Astrocyte (in vitro differentiated cells and primary cell): ENCODE data around the gene YPEL5. TPM values are rescaled to one million over a fixed set of nuclear protein-coding genes. Genes with fewer than 3 reads are reported as not detected.

Experiments
- DNase-seq: peaks from one replicate; pipeline ENCODE4 v3.0.0-alpha.2; 2010; ENCODE audit warnings: low read depth
- FAIRE-seq: peaks from 2 replicates; lab custom pipeline; 2011; peaks lifted over from hg19 to GRCh38; lab: Jason Lieb, UNC
- H2AFZ ChIP-seq: 2 replicates; pipeline ENCODE4 v1.6.0; 2012; ENCODE audit warnings: low read depth, low read length, inconsistent platforms
- H3K27ac ChIP-seq: 2 replicates; pipeline ENCODE4 v1.5.1; 2011; ENCODE audit warnings: low read depth, low read length, inconsistent platforms
- H3K27me3 ChIP-seq: 2 replicates; pipeline ENCODE4 v1.6.0; 2011; ENCODE audit warnings: low read length, inconsistent platforms; ENCODE audit not compliant: insufficient read depth
- H3K36me3 ChIP-seq: 2 replicates; pipeline ENCODE4 v1.5.1; 2011; ENCODE audit warnings: low read length, inconsistent platforms; ENCODE audit not compliant: insufficient read depth
- H3K4me1 ChIP-seq: 2 replicates; pipeline ENCODE4 v1.5.1; 2011; ENCODE audit warnings: low read length, inconsistent platforms; ENCODE audit not compliant: insufficient read depth
- H3K4me2 ChIP-seq: 2 replicates; pipeline ENCODE4 v1.6.0; 2012; ENCODE audit warnings: low read length, inconsistent platforms
- H3K4me3 ChIP-seq: 2 replicates; pipeline ENCODE4 v1.5.1; 2011; ENCODE audit warnings: low read depth, mild to moderate bottlenecking, low read length, inconsistent platforms; ENCODE audit not compliant: insufficient read depth
- H3K79me2 ChIP-seq: 2 replicates; pipeline ENCODE4 v1.6.0; 2012; ENCODE audit warnings: mild to moderate bottlenecking, low read length, inconsistent platforms; ENCODE audit not compliant: insufficient read depth
- H3K9ac ChIP-seq: 2 replicates; pipeline ENCODE4 v1.6.0; 2012; ENCODE audit warnings: mild to moderate bottlenecking, low read length, inconsistent platforms
- H3K9me3 ChIP-seq: 2 replicates; pipeline ENCODE4 v1.5.1; 2012; ENCODE audit warnings: low read depth, mild to moderate bottlenecking, low read length, inconsistent platforms; ENCODE audit not compliant: insufficient read depth
- H4K20me1 ChIP-seq: 2 replicates; pipeline ENCODE4 v1.6.0; 2012; ENCODE audit warnings: low read length, inconsistent platforms; ENCODE audit not compliant: insufficient read depth
- H3K27ac Mint-ChIP-seq: one replicate; pipeline ENCODE4 v1.8.0; 2021; ENCODE audit warnings: mild to moderate bottlenecking, mixed read lengths; ENCODE audit not compliant: unreplicated experiment
- H3K27me3 Mint-ChIP-seq: one replicate; pipeline ENCODE4 v1.8.0; 2021; ENCODE audit warnings: low read depth, mixed read lengths; ENCODE audit not compliant: unreplicated experiment
- H3K36me3 Mint-ChIP-seq: one replicate; pipeline ENCODE4 v1.8.0; 2021; ENCODE audit warnings: low read depth, mixed read lengths; ENCODE audit not compliant: unreplicated experiment
- H3K4me1 Mint-ChIP-seq: one replicate; pipeline ENCODE4 v1.8.0; 2021; ENCODE audit warnings: low read depth, mixed read lengths; ENCODE audit not compliant: unreplicated experiment
- H3K4me3 Mint-ChIP-seq: one replicate; pipeline ENCODE4 v1.8.0; 2021; ENCODE audit warnings: mild to moderate bottlenecking, moderate library complexity, mixed read lengths; ENCODE audit not compliant: unreplicated experiment
- H3K9me3 Mint-ChIP-seq: one replicate; pipeline ENCODE4 v1.8.0; 2021; ENCODE audit warnings: mild to moderate bottlenecking, mixed read lengths; ENCODE audit not compliant: unreplicated experiment
- EZH2 ChIP-seq: IDR thresholded peaks from 2 replicates; pipeline ENCODE4 v1.6.1; 2012; ENCODE audit warnings: mild to moderate bottlenecking, low read length, inconsistent platforms; ENCODE audit not compliant: insufficient read depth
- total RNA-seq: library from RNA; stranded (reverse); gene quantifications from 2 replicates; pipeline ENCODE4 v1.2.1, GENCODE V29; 2021
- TF ChIP-seq, protein P1 (sequence below): IDR thresholded peaks from 2 replicates; pipeline ENCODE4 v1.5.1; 2011; ENCODE audit warnings: low read depth, mild to moderate bottlenecking, inconsistent platforms, low read length, moderate library complexity; ENCODE audit not compliant: insufficient read depth

Gene YPEL5
- total RNA-seq, 1 donor from 2014 or later: 149 TPM

DNA sequence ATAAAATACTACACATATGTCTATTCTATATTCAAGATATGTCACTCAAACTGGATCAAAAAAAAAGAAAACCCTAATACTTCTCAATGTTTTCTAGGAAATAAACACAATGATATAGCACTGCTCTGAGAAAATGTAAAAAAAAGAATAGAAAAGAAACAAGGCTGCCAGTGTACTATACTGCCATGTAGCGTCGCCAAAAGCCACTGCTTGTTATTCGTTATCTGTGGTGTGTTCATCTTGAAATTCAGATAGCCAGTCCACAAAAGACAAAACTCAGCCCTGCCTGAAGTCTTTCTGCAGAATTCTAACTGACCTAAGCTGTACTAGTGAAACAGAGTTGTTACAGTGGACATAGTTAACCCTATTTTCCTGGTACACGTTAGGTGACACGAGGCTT, 12.2 kb upstream of the YPEL5 start:
- no peak overlapping the region for H2AFZ ChIP-seq
- no peaks in the 10 kb centered on the region for H3K36me3 ChIP-seq
- H3K9me3 ChIP-seq: no peaks in the 10 kb centered on the region
- Mint-ChIP-seq H3K27me3 (no peaks in the 10 kb centered on the region), H3K4me3 (no peak overlapping the region), H3K27ac (no peak overlapping the region), H3K36me3 (no peaks in the 10 kb centered on the region), H3K4me1 (peaks cover 8% of the 10 kb centered on the region), H3K9me3 (no peaks in the 10 kb centered on the region)
- no peaks in the 10 kb centered on the region for H4K20me1 ChIP-seq
- no peak for FAIRE-seq
- no peaks in the 10 kb centered on the region for H3K79me2 ChIP-seq
- TF ChIP-seq, protein P1, sequence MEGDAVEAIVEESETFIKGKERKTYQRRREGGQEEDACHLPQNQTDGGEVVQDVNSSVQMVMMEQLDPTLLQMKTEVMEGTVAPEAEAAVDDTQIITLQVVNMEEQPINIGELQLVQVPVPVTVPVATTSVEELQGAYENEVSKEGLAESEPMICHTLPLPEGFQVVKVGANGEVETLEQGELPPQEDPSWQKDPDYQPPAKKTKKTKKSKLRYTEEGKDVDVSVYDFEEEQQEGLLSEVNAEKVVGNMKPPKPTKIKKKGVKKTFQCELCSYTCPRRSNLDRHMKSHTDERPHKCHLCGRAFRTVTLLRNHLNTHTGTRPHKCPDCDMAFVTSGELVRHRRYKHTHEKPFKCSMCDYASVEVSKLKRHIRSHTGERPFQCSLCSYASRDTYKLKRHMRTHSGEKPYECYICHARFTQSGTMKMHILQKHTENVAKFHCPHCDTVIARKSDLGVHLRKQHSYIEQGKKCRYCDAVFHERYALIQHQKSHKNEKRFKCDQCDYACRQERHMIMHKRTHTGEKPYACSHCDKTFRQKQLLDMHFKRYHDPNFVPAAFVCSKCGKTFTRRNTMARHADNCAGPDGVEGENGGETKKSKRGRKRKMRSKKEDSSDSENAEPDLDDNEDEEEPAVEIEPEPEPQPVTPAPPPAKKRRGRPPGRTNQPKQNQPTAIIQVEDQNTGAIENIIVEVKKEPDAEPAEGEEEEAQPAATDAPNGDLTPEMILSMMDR: no peak
- no peak for TF ChIP-seq EZH2
- no peak overlapping the region for H3K4me3 ChIP-seq
- DNase-seq: no peak
- no peak overlapping the region for H3K27ac ChIP-seq
- H3K9ac ChIP-seq: no peak overlapping the region
- no peak overlapping the region for H3K4me2 ChIP-seq
- H3K27me3 ChIP-seq: peaks cover 8% of the 10 kb centered on the region
- H3K4me1 ChIP-seq: no peaks in the 10 kb centered on the region

DNA sequence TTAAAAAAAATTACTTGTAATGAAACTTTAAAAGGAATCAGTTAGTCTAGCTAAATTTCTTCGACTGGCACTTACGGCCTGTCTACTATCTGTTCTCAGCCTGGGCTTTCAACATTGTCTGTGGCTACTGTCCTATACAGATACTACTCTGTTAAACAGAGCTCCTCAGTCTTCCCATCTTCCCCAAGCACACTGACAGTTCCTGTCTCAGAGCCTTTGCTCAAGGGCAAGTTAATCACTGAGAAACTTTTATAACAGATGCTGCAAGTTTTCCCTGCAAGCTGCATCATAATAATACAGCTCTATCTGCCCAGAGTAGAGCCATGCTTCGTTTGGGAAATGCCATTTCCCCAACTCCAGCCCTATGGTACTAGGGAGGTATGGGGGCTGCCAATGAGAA, 11.3 kb upstream of the YPEL5 start:
- Mint-ChIP-seq H3K4me3 (no peak overlapping the region), H3K9me3 (no peaks in the 10 kb centered on the region), H3K4me1 (peaks cover 8% of the 10 kb centered on the region), H3K27ac (no peak overlapping the region), H3K36me3 (no peaks in the 10 kb centered on the region), H3K27me3 (no peaks in the 10 kb centered on the region)
- no peaks in the 10 kb centered on the region for H3K79me2 ChIP-seq
- no peaks in the 10 kb centered on the region for H3K4me1 ChIP-seq
- H3K9ac ChIP-seq: no peak overlapping the region
- H3K27ac ChIP-seq: no peak overlapping the region
- H3K9me3 ChIP-seq: no peaks in the 10 kb centered on the region
- no peak for TF ChIP-seq EZH2
- TF ChIP-seq, protein P1: no peak
- H3K27me3 ChIP-seq: peaks cover 8% of the 10 kb centered on the region
- no peak overlapping the region for H3K4me2 ChIP-seq
- DNase-seq (no peak), FAIRE-seq (no peak)
- no peaks in the 10 kb centered on the region for H3K36me3 ChIP-seq
- no peak overlapping the region for H3K4me3 ChIP-seq
- H2AFZ ChIP-seq: no peak overlapping the region
- no peaks in the 10 kb centered on the region for H4K20me1 ChIP-seq

DNA sequence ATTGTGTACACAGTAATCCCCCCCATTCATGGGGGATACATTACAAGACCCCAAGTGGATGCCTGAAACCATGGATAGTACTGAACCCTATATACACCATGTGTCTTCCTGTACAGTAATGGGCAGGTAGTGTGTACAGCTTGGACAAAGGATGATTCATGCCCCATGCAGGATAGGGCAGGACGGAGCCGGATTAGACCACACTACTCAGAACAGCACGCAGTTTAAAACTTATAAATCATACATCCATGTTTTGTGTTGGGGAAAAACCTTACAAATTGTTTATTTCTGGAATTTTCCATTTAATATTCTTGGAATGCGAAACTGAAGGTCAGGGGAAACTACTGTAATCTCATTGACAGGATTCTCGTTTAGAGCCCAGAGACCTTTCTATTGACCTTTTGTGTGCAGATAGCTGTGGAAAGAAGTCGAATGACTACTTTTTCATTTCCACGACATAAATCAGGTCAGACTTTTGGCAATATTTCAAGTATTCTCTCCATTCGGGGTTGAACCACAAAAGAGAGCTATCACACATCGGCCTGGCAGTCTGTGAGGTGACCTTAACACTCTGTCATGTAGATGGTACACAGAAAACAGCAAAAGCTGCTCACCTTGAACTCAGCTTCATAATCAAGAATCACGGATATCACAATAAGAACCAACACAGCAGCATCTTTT, 9.9 kb upstream of the YPEL5 start:
- FAIRE-seq: no peak
- no peaks in the 10 kb centered on the region for H3K79me2 ChIP-seq
- Mint-ChIP-seq H3K36me3 (no peaks in the 10 kb centered on the region), H3K4me1 (peaks cover 8% of the 10 kb centered on the region), H3K27me3 (no peaks in the 10 kb centered on the region), H3K9me3 (no peaks in the 10 kb centered on the region), H3K27ac (no peak overlapping the region), H3K4me3 (no peak overlapping the region)
- no peak for DNase-seq
- H3K4me2 ChIP-seq: no peak overlapping the region
- no peak overlapping the region for H3K9ac ChIP-seq
- no peaks in the 10 kb centered on the region for H4K20me1 ChIP-seq
- no peak overlapping the region for H2AFZ ChIP-seq
- H3K4me3 ChIP-seq: no peak overlapping the region
- no peak overlapping the region for H3K27ac ChIP-seq
- no peaks in the 10 kb centered on the region for H3K4me1 ChIP-seq
- H3K27me3 ChIP-seq: peaks cover 8% of the 10 kb centered on the region
- TF ChIP-seq, protein P1: no peak
- no peak for TF ChIP-seq EZH2
- H3K36me3 ChIP-seq: no peaks in the 10 kb centered on the region
- H3K9me3 ChIP-seq: no peaks in the 10 kb centered on the region
